Activated CD4-positive, CD25-positive, alpha-beta regulatory T cell treated with anti-CD3 and anti-CD28 coated beads, Interleukin-2, amount 50 U/mL, for 24 hours (primary cell): Measurements from ENCODE around the gene OSTN.

Experiments
- ATAC-seq, 2 donors: fragments of 150-1000 bp; cut with Tn5 transposase; one replicate each; pipeline ENCODE4 v1.10.0; 2021; ENCODE audit warnings: mild to moderate bottlenecking in 1 of 2, moderate library complexity in 1 of 2

OSTN gene

GRCh38 chr3:191235331-191236314 lies 36.6 kb downstream of the OSTN start:
- ATAC-seq, result peak; percentile 58 to 62

- ATAC-seq, result no peak
Observed at GRCh38 chr3:191236646-191237045, 37.6 kb downstream of the OSTN start.

- ATAC-seq, result no peak
Observed at GRCh38 chr3:191237047-191237882, 38.2 kb downstream of the OSTN start.

- no peak for ATAC-seq
Observed at GRCh38 chr3:191238321-191238817, 39.3 kb downstream of the OSTN start.

- ATAC-seq, result no peak
Observed at GRCh38 chr3:191239407-191240031, 40.5 kb downstream of the OSTN start.

GRCh38 chr3:191240486-191240885 lies 41.4 kb downstream of the OSTN start:
- ATAC-seq, result no peak

GRCh38 chr3:191244242-191244867 lies 45.3 kb downstream of the OSTN start:
- no peak for ATAC-seq

- ATAC-seq, result peak in 1 of 2 donors; percentile 17
Observed at GRCh38 chr3:191246034-191246433, 47.0 kb downstream of the OSTN start.

- ATAC-seq, result peak in 1 of 2 donors; percentile 35
Observed at GRCh38 chr3:191246630-191247029, 47.6 kb downstream of the OSTN start.

- no peak for ATAC-seq
Observed at GRCh38 chr3:191253089-191253799, 54.2 kb downstream of the OSTN start.

GRCh38 chr3:191254098-191254873 lies 55.2 kb downstream of the OSTN start:
- ATAC-seq, result no peak

GRCh38 chr3:191255156-191255555 lies 56.1 kb downstream of the OSTN start:
- no peak for ATAC-seq

GRCh38 chr3:191256405-191256804 lies 57.4 kb downstream of the OSTN start:
- no peak for ATAC-seq

GRCh38 chr3:191257286-191257685 lies 58.2 kb downstream of the OSTN start:
- no peak for ATAC-seq

GRCh38 chr3:191259486-191259885 lies 60.4 kb downstream of the OSTN start:
- no peak for ATAC-seq

GRCh38 chr3:191260431-191261303 lies 61.6 kb downstream of the OSTN start:
- no peak for ATAC-seq

GRCh38 chr3:191261304-191261638 lies 62.2 kb downstream of the OSTN start:
- ATAC-seq, result no peak

GRCh38 chr3:191262650-191263049 lies 63.6 kb downstream of the OSTN start:
- ATAC-seq, result no peak

GRCh38 chr3:191263365-191263764 lies 64.3 kb downstream of the OSTN start:
- peak in 1 of 2 donors; percentile 45 for ATAC-seq

- ATAC-seq, result no peak
Observed at GRCh38 chr3:191263850-191264249, 64.8 kb downstream of the OSTN start.
